ENCODE results near the gene CHRDL2.

CHRDL2 gene

GRCh38 chr11:74709175-74709574, 22.1 kb downstream of the CHRDL2 start:
- DNase-seq = no peak

- DNase-seq = no peak
Measured at GRCh38 chr11:74707602-74708510, 23.4 kb downstream of the CHRDL2 start.

- no peak for DNase-seq
Measured at GRCh38 chr11:74707182-74707581, 24.0 kb downstream of the CHRDL2 start.

GRCh38 chr11:74703211-74703610, 28.0 kb downstream of the CHRDL2 start:
- DNase-seq = no peak

- peak; percentile 83 for DNase-seq
Measured at GRCh38 chr11:74702383-74703007, 28.7 kb downstream of the CHRDL2 start.

- no peak for DNase-seq
Measured at GRCh38 chr11:74701351-74701750, 29.9 kb downstream of the CHRDL2 start.

GRCh38 chr11:74699615-74700396, 31.4 kb downstream of the CHRDL2 start:
- no peak for DNase-seq

GRCh38 chr11:74697722-74698121, 33.5 kb downstream of the CHRDL2 start:
- no peak for DNase-seq

GRCh38 chr11:74696939-74697675, 34.1 kb downstream of the CHRDL2 start:
- no peak for DNase-seq

GRCh38 chr11:74696500-74696899, 34.7 kb downstream of the CHRDL2 start:
- no peak for DNase-seq

- DNase-seq = no peak
Measured at GRCh38 chr11:74695705-74696280, 35.4 kb downstream of the CHRDL2 start.

- no peak for DNase-seq
Measured at GRCh38 chr11:74694136-74694930, 36.9 kb downstream of the CHRDL2 start.

- DNase-seq = no peak
Measured at GRCh38 chr11:74693531-74693930, 37.7 kb downstream of the CHRDL2 start.

GRCh38 chr11:74691755-74692154, 39.5 kb downstream of the CHRDL2 start:
- no peak for DNase-seq

- no peak for DNase-seq
Measured at GRCh38 chr11:74689666-74690065, 41.6 kb downstream of the CHRDL2 start.

GRCh38 chr11:74687237-74688023, 43.8 kb downstream of the CHRDL2 start:
- no peak for DNase-seq

GRCh38 chr11:74686792-74687191, 44.4 kb downstream of the CHRDL2 start:
- DNase-seq = no peak

- DNase-seq = no peak
Measured at GRCh38 chr11:74685905-74686304, 45.3 kb downstream of the CHRDL2 start.

- no peak for DNase-seq
Measured at GRCh38 chr11:74685338-74685737, 45.9 kb downstream of the CHRDL2 start.

- no peak for DNase-seq
Measured at GRCh38 chr11:74684661-74685060, 46.6 kb downstream of the CHRDL2 start.
